ENCODE measurements around the gene PI4K2B.

DNA sequence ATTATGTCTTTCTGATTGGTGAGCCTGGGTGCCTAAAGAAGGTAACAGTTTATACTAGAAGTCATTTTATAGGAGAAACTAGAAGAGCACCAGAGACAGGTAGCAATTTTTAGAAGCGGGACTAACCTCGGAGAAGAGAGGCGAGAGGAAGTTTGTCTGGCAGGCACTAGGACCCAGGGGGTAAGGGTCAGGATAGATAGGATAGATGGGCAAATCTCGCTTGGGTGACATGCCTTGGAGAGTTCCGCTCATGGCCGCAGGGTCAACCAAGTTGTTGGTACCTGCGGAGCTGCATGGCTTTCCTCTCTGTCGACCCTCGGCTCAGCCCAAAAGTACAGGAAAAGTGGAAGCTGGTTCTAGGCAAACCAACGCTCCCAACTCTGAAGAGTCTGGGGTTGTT, 11.3 kb downstream of the PI4K2B start:
- TF ChIP-seq, protein P1, sequence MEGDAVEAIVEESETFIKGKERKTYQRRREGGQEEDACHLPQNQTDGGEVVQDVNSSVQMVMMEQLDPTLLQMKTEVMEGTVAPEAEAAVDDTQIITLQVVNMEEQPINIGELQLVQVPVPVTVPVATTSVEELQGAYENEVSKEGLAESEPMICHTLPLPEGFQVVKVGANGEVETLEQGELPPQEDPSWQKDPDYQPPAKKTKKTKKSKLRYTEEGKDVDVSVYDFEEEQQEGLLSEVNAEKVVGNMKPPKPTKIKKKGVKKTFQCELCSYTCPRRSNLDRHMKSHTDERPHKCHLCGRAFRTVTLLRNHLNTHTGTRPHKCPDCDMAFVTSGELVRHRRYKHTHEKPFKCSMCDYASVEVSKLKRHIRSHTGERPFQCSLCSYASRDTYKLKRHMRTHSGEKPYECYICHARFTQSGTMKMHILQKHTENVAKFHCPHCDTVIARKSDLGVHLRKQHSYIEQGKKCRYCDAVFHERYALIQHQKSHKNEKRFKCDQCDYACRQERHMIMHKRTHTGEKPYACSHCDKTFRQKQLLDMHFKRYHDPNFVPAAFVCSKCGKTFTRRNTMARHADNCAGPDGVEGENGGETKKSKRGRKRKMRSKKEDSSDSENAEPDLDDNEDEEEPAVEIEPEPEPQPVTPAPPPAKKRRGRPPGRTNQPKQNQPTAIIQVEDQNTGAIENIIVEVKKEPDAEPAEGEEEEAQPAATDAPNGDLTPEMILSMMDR (IDR thresholded peaks at IDR 0.05; ENCODE audit: low read length) = no peak
- no peak for TF ChIP-seq EZH2phosphoT487 (IDR thresholded peaks at IDR 0.05; ENCODE audit: low read length)

All from MM.1S (cell line).